KG1 (cell line): ENCODE data around the gene ARSG.
"Not testable (repeated sequence)": the region's sequence is repeated elsewhere in the genome, so short reads cannot be mapped to it uniquely, and the experiment has no call there.

Source experiments
- DNase-seq: peaks from one replicate; lab custom pipeline; 2025; lab: John Stamatoyannopoulos, UW

Gene ARSG

DNA sequence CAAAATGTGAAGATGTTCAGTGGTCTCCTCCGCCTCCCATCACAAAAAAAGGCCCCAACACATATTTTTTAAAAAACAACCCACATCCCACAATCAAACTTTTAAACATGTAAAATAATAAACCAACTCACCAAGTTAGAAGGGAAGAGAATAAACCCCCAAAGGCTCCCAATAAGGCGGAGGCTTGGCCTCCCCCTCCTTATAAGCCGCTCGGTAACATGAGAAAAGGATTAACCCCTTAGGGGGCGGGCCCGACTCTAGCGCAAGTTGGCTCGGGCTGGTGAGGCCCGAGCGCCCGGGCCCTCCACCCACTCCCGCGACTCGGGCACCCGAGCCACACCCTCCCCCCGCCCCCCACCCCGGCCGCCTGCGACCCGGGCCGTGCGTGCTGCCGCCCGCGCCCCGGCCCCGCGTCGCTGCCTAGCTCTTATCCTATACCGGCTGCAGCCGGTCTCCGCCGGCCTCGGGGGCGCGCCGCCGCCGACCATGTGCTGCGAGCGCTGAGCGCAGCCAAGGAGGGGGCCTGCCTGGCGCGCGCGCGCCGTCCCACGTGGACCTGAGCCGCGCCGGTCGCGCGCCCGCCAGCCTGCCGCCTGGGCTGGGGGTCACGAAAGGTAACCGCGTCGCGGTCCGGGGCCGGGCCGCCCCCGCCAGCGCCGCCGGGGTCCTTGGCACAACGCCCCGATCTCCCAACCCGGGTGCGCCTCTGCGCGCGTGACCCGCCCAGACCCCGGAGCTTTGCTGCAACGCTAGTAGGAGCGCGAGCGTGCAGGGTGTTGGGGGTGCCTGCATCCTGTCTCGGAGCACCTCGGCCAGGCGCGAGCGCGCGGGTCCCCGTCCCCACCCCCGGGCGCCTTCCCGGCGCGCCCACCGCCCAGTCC is at the start of gene ARSG, which contains the start of gene SLC16A6:
Gene ARSG, plus strand, starts transcription at position 541 of the 881 bp plus-strand sequence. CDS start 15,999 bp downstream, outside the sequence.
Gene SLC16A6, minus strand, starts transcription at position 173 of the 881 bp plus-strand sequence. CDS start 12,807 bp downstream, outside the sequence.
- peak; percentile 66 for DNase-seq

DNA sequence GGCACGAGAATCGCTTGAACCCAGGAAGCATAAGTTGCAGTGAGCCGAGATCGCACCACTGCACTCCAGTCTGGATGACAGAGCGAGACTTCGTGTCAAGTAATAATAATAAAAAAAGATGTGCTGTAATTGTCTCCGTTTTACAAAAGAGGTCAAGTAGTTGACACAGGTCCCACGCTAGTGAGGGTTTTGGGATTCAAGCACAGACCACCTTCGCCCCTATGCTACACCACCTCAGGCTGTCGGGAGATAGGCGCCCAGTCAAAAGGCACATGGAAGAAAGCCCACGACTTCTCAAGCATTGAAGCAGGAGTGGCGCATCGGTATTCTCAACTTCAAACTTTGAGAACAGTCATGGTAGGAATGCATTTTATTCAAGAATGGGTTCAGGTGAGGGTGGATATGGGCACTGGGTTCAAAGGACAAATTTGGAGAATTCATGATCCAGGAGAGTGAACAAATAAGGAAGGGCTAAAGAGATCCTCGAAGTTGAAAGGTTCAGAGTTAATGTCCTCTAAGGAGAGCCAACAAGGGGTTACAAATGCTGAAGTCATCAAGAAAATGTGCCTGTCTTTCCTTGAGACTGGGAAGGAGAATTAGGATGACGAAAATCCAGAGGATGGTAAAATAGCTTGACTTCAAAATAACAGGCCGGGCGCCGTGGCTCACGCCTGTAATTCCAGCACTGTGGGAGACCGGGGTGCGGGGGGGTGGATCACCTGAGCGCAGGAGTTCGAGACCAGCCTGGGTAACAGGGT is 44.8 kb upstream of the ARSG start:
- no peak for DNase-seq

DNA sequence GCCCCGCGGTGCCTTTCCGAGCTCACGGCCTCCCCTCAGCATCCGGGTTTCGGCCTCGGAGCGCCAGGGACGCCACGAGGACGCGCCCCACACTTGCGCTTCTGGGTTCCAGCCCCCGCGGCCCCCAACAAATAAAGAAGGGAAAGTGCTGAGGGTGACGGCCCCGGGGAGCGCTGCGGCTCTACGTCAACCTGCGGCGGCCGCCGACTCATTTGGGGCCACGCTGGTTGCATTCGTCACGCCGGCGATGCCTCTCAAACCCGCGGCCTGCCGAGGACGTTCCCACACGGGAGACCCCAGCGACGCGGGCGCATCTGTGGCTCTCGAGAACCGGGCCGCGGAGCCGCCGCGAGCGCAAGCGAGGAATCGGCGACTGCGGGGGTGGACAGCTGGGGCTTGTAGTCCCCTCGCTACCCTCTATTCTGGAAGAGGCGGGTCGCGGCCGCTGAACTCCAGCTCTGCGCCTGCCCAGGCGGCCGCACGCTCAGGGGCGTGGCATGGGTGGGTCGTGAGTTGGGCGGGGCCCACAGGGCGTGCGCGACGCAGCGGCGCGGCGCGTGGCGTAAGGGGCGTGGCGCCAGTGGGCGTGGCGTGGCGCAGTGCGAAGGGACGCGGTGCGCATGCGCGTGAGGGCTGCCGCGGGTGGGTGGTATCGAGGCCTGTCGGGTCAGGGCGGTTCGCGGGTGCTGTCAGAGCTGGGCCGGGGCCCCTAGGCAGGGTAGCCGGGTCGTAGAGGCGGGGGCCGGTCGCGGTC is 43.7 kb upstream of the ARSG start, which contains the start of gene AMZ2:
Gene AMZ2, plus strand, starts transcription at position 599 of the 754 bp plus-strand sequence. CDS start 2,145 bp downstream, outside the sequence.
- peak; percentile 91 for DNase-seq

DNA sequence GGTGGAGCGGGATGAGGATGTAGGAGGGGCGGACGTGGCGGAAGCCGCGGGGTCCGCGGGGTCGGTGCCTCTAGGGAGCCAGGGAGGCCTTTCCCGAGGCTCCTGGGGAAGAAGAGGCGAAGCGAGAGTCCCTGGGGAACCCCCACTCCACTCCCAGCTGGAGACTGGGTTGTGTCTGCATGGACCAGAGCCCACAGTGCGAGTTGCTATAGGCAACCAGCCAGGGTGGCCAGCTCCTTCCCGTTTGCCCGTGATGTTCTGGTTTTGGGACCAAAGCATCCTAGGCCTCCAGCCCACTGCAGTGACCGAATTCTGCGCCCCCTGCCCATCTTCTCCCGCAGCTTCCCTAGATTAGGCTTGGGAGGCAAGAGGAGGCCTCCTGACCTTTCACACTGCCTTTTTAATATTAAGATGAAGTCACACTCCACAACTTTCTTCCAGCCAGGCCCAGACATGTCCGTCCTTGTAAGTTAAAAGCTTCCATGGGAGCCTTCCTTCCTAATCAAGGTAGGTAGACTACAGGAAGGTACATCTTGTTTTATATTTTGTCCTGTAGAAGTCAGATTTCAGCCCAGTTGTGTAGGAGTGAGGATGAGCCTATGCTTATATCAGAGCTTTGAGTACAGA is 43.0 kb upstream of the ARSG start:
- DNase-seq: no peak

DNA sequence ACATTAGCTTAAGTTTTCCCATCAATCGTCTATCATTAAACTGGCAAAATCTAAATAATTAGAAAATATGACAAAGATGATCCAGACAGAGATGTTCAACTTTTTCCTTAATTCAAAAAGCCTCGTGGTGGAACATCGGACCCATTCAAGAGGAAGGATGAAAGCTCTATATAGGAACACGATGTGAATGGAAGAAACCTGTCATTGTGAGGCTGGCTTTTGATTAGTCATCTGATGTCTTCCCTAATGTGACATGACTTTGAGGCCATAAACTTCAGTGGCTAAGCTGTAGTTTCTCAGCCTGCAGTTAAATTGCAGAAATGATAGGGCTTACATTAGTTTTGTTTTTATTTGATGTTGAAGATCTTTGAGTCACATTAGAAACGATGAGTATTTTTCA is 42.4 kb upstream of the ARSG start:
- DNase-seq: no peak

DNA sequence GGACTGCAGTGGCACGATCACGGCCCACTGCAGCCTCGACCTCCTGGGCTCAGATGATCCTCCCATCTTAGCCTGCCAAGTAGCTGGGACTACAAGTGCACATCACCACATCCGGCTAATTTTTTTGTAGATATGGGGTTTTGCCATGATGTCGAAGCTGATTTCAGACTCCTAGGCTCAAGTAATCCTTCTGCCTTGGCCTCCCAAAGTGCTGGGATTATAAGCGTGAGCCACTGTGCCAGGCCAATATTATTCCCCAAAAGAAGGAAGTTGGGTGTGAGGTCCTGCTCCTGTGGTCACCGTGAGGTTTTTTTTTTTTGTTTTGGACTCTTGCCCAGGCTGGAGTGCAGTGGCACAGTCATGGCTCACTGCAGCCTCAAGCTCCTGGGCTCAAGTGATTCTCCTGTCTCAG is 41.9 kb upstream of the ARSG start:
- no peak for DNase-seq

DNA sequence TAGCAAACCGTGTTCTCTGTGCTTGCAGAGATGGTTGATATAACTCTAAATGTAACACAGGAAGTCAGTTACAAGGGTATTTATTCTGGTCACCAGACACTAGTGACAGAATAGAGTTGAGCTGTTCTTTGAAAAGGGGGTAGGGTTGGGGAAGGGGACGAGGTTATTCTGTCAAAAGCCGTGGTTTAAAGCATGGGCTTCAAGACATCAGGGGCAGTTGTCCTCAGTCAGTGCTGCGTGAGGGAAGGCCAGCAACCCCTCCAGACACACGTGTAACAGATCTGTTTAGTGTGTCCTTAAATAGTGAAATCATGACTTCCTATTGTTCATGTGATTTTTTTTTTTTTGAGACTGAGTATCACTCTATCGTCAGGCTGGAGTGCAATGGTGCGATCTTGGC is 37.9 kb upstream of the ARSG start:
- not testable (repeated sequence) for DNase-seq

DNA sequence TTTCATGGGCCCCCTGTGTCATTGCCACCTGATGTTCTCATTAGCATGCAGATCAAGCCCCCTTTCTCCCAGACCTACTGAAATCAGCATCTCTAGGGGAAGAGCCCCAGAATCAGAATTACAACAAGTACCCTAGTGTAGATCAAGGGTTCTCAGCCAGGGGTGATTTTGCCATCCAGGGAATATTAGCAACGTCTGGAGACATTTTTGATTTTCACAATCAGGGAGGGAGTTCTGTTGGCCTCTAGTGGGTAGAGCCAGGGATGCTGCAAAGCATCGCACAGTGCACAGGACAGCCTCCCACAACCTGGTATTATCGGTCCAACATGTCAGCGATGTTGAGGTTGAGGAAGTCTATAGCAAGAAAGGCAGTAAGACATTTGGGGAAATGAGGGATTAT is 36.1 kb upstream of the ARSG start:
- no peak for DNase-seq

DNA sequence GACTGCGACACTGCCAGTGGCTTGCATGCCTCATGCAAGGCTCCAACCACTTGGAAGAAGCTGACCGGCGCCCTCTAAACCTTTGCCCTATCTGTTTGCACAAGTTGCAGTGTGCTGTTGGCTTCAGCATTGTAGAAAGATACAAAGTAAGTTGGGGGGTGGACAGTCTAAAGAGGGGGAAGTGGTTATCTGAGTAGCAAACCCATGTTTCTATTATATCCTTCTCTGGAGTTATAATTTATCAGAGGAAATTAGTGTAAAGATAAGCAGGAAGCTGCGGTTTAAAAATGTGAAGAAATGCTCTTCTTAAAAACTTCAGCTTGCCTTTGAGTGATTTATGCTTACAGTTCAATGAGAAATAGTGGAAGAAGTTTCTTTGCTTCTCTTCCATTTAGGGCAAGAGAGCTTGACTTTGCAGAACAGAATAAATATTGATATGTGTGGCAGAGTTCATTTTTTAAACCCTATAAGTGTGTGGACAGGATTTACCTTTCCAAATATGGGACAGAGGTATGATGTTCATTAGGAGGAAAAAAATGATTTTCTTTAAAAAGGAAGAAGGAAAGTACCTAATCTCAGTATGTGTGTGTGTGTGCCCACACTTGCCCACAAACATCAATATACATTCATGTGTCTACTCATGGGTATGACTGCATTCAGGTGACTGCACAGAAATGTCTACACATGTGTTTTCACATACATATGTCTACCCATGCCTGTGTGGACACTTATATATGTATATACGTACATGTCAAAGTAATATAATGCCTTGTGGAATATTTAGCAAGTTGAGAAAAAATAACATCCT is 35.4 kb upstream of the ARSG start:
- peak; percentile 55 for DNase-seq

DNA sequence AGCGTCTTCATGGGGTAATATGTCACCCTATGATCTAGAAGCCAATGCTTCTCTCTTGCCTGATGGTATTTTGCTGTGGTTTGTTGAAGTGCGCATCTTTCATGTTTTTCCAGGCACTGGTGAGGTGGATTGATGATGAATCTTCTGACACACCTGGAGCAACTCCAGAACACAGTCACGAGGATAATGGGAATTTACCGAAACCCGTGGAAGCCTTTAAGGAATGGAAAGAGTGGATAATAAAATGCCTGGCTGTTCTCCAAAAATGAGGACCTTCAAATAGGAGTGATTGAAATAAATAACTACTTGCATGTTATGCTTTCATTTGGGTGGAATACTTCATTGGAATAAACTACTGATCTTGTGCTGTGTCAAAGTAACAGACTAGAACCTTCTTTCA is 34.6 kb upstream of the ARSG start:
- not testable (repeated sequence) for DNase-seq

DNA sequence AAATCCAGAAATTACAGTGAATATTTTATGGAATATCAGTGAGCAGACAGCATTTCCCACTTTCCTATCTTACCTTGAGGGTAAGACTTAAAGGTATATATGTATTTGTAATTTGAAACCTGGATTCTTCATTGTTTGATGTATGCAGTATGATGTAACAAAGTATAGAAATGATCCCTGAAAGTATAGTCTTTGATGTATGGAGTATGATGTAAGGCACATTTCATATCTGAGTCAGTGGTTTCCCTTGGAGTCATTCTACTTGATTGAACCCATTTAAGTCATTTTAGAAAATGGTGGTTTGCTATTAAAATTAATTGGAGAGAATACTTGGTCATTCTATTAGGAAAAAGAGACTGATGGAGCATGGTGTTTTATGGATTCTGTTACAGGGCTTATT is 33.4 kb upstream of the ARSG start:
- DNase-seq: no peak

DNA sequence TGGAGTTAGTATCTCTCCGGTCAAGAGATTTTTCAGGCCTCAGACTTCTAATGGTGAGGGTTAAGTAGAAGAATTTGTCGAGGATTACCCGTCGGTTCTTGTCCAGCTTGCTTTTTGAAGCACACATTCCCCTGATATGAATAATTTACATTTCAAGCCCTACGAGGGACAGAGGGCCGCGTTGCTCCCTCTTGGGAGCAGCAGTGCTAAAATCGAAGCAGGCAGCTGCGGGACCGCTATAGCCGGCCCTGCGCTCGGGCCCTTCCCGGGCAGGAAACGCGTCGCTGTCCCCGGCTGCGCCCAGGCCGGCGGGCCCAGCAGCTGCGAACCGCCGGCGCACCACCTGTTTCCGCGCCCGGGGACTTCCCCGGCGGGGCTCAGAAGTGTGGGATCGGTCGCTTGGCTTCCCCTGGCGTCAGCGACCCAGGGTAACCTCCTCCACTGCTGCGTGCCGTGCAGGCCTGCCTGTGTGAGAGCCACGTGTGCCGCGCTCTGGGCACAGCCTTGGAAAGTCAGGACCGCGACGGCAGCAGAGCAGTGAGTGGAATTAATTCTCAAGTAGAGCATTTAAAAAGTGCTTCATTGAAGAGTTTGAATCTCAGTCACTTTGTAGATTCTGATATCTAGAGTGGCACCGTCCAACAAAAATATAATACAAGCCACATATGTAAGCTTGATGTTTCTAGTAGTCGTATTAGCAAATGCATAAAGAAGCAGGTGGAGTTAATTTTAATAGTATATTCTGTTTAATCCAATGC is 32.2 kb upstream of the ARSG start:
- DNase-seq: not testable (repeated sequence)

DNA sequence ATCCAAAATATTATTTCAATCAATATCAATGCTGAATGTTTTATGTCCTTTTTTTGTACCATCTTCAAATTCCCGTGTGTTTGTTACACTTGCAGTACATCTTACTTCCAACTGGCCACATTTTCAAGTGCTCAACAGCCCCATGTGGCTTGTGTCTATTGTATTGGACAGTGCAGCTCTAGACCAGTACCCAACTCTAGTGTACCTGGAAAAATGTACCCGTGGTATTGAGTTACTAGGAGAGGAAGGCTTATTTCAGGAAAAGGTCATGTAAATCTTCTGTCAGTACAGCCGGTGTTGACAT is 31.7 kb upstream of the ARSG start:
- not testable (repeated sequence) for DNase-seq

DNA sequence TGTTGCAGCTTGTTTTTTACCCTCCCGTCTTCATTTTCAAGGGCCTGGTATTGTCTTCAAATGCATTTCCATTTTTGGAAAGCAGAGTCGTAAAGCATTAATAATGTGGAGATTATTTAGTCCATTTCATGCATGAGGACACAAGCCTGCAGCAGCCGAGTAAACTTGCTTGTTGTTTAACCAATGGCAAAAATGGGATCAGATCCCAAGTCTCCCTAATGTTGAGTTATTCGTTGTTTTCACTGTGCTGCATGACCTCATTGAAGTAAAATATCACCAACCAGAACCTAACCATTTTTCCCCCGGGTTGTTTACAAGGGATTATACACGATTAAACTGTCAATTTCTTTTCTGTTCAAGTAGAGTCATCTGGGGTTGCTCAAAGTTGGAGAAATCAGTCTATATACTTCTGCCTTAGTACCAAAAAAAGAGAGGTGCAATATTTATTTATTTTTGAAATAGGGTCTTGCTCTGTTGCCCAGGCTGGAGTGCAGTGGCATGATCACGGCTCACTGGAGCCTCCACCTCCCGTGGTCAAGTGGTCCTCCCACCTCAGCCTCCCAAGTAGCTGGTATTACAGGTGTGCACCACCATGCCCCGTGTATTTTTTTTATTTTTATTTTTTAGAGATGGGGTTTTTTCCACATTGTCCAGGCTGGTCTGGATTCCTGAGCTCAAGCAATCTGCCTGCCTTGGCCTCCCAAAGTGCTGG is 31.1 kb upstream of the ARSG start:
- no peak for DNase-seq

DNA sequence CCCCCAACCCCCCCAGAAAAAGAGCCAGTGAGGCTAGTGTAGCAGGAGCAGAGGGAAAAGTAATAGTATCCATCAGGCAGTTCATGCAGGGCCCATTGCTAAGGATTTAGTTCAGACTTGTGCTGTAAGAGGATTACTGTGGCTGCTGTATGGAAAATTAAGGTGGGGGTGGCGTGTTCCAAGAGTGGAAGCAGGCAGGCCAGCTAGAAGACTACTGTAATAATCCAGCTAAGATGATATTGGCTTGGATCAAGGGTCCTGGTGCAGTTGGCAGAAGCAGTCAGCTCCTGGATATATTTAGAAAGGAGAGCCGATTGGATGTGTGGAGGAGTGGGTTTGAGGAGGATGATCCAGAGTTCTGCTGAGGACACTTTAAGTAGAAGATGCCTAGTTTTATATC is 28.8 kb upstream of the ARSG start:
- DNase-seq: not testable (repeated sequence)

DNA sequence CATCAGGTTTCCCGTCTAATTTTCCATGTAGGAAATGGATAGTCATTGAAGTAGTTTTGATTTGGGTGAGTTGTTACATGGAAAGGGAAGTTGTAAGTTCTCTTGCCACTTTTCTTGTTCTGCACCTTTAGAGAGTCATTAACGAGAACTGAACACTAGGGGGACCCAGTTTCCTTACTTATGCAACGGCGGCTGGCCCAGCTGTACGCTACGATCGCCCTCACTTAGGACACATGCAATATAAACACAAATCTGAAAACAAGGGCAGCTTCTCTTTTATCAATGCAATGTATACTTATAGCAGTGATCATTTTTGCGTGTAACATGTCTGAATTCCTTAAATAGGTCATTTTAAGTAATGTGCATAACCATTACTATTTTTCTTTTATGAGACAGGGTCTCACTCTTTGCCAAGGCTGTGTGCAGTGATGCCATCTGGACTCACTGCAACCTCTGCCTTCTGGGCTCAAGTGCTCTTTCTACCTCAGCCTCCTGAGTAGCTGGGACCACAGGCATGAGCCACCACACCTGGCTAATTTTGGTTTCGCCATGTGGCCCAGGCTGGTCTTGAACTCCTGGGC is 28.1 kb upstream of the ARSG start:
- not testable (repeated sequence) for DNase-seq

DNA sequence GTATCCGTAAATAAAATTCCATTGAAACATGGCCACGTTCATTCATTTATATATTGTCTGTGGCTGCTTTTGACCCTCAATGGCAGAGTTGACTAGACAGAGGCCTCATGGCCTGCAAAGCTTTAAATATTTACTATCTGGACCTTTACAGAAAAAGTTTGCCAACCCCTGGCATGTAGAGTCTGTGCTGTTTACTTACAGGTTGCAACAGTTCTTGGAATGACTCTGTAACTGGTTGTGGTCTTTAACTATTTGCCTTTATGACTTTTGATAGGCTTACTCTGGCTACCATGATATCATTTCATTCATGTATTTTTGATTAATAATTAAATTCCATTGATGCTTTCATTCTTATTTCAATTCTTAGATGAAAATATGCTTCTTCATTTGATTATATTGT is 25.5 kb upstream of the ARSG start:
- not testable (repeated sequence) for DNase-seq

DNA sequence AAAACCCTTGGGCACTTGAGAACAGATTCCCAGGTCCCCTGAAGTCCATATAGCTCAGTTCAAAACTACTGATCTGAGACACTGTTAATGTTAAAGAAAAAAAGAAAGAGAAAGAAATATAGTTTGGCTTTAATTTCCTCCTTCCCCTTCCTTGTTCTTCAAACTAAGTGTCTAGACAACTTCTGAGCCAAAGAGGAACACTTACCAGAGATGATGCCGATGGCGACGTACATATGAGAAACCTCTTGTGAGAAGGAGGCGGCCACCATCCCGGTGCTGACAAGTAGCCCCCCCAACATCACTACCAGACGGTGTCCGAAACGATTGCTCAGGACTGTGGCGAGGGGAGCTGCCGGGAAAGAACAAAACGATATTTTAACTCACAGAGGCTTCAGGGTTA is 17.6 kb upstream of the ARSG start:
- no peak for DNase-seq

DNA sequence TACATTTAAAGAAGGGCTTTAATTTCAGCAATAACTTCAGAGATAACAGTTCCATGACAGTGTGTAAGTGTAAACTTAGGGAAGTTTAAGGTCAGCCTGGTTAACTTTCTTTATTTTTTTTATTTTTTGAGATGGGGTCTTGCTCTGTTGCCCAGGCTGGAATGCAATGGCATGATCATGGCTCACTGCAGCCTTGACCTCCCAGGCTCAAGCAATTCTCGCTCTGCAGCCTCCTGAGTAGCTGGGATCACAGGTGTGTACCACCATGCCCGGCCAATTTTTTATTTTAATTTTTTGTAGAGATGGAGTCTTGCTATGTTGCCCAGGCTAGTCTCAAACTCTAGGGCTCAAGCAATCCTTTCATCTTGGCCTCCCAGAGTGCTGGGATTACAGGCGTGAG is 15.0 kb upstream of the ARSG start:
- DNase-seq: not testable (repeated sequence)
